GM18517 (cell line): ENCODE measurements around the gene ADPGK.

Experiments used
- ATAC-seq: cut with Tn5 transposase; IDR thresholded peaks from one replicate; pipeline ENCODE4 v1.9.1; 2021; ENCODE audit warnings: mild to moderate bottlenecking, moderate library complexity; ENCODE audit not compliant: unreplicated experiment

ADPGK gene

GRCh38 chr15:72790302-72790910 lies 6.8 kb upstream of the ADPGK start:
- ATAC-seq: no peak

- no peak for ATAC-seq
These were observed 4.0 kb upstream of the ADPGK start for GRCh38 chr15:72787526-72787925.

GRCh38 chr15:72786676-72787345 lies 3.3 kb upstream of the ADPGK start:
- no peak for ATAC-seq

DNA sequence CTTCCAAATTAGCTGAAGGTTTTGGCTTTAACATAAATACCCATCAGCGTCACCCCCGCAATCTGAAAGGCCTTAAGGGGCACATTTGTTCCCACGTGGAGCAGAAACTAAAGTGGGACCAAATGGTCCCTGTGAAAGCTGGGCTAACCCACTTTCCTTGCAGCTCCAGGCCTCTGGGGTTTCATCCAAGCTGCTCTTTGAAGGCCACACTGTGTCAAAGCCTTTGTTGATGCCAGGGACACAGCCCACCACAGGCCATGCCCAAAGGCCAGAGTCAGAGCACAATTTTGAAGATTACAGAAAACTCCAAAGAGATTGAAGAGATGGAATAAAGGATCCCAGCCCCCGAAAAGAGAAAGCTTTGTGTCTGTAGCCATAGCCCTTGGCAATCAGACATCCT lies 2.7 kb upstream of the ADPGK start:
- no peak for ATAC-seq

GRCh38 chr15:72785841-72786240 lies 2.3 kb upstream of the ADPGK start:
- no peak for ATAC-seq

DNA sequence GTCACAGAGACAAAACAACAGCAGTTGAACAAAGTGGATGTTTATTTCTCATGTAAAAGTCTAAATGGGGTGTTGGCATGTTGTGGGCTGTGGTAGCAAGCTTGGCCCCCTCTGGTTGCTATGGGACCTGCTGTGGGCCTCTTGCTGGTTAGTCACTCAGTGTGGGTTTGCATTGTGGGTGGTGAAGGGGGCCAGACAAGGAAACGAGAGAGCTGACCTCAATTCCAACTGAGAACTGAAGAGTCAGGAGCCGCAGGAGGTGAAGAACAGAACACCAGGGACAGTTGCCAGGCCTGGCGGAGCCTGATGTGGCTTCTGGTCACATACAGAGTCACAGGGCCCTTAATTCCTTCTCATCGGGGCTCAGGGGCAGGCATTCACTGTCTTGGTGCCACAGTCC lies 1.9 kb upstream of the ADPGK start:
- no peak for ATAC-seq

GRCh38 chr15:72784456-72784876 lies 908 bp upstream of the ADPGK start:
- ATAC-seq: no peak

- ATAC-seq: peak; percentile 19
These were observed 436 bp downstream of the ADPGK start for GRCh38 chr15:72783004-72783639.

DNA sequence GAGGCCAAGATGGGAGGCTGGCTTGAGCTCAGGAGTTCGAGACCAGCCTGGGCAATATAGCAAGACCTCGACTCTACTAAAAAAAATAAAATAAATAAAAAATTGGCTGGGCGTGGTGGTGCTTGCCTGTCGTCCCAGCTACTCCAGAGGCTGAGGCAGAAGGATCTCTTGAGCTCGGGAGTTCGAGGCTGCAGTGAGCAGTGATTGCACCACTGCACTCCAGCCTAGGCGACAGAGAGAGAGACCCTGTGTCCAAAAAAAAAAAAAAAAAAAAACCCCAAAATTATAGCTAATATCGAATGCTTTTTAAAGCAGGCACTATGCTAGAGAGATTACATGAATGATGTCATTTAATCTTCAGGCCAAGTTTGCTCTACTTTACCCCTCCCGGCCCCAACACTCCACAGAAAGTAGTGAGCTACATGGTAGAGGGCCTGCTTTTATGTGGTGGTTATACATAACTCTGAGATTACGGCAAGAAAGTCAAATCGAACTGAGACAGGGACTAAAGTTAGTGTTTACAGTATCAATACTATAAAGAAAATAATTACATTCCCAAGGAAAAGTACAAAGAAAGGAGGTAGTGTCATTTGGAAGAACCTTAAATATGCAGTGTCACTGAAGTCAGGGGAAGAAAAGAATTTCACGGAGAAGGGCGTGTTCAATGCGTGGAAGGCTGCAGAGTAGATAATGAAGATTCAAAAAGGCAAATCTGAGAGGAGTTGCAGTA lies 1.1 kb downstream of the ADPGK start:
- ATAC-seq: no peak

DNA sequence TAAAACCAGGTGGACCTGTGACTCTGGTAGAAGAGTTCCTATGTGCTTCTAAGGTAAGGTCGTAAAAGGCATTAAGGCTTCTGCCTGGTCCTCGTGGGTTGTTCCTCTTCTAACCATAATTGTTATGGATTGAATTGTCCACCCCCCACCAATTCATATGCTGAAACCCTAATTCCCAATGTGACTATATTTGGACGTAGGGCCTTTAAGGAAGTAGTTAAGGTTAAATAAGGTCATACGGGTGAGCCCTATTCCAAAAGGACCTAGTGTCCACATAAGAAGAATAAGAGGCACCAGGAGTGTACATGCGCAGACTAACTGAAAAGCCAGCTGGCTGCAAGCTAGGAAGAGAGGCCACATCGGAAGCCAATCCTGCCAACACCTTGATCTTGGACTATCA lies 1.9 kb downstream of the ADPGK start:
- ATAC-seq: no peak

GRCh38 chr15:72778796-72779195 lies 4.8 kb downstream of the ADPGK start:
- no peak for ATAC-seq

- ATAC-seq: no peak
These were observed 8.7 kb downstream of the ADPGK start for GRCh38 chr15:72774696-72775383.

GRCh38 chr15:72771329-72771725 lies 12.2 kb downstream of the ADPGK start:
- ATAC-seq: no peak

DNA sequence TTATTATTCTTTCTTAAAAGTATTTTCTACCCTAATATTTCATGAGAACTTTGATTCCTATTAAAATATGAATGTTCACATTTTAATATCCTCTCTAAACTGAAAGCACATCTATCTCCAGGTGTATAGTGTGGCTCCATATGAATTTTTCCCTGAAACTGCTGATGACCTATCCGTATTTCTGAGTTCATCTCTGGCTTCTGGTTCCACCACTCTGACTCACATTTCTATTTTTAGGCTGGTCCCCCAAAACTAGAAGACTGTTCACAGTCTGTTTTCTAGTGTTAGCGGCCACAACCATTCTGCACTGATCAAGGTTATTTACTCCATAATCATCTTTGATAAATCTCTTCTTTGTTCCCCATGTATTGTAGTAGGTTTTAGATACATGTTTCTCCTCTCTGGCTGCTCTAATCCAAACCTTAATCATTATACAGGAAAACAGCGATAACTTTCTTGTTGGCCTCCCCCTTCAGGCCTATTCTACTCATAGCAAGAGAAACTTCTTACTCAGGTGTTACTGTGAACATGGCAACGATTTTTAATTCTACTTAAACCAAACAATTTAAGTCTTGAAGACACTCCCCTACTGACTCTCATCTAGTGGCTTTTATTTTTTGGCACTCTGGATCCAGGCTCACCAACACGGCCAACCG lies 12.8 kb downstream of the ADPGK start:
- ATAC-seq: no peak

DNA sequence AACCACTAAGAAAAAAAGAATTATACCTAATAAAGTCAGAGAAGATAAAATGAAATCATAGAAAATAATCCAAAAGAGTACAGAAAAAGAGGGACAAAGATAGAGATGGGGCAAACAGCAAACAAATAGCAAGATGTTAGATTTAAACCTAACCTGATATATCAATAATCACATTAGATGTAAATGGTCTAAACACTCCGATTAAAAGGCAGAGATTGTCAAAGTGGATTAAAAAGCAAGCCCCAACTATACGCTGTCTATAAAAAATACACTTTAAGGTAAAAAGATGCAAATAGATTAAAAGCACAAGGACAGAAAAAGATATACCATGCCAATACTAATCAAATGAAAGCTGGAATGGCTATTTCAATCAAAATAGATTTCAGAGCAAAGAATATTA lies 16.8 kb downstream of the ADPGK start:
- no peak for ATAC-seq

- no peak for ATAC-seq
These were observed 17.5 kb downstream of the ADPGK start for GRCh38 chr15:72766025-72766424.

DNA sequence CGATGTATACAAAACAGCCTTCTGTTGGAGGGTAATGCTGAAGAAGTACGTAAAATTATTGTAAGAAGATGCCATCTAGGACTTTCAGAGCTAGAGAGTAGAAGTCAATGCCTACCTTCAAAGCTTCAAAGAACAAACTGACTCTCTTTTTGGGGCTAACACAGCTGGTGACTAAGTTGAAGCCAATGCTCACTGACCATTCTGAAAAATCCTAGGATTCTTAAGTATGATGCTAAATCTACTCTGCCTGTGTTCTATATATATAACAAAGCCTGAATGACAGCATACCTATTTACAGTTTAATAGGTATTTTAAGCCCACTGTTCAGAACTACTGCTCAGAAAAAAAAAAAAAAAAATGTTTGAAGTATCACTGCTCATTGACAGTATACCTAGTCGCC lies 18.9 kb downstream of the ADPGK start:
- no peak for ATAC-seq

DNA sequence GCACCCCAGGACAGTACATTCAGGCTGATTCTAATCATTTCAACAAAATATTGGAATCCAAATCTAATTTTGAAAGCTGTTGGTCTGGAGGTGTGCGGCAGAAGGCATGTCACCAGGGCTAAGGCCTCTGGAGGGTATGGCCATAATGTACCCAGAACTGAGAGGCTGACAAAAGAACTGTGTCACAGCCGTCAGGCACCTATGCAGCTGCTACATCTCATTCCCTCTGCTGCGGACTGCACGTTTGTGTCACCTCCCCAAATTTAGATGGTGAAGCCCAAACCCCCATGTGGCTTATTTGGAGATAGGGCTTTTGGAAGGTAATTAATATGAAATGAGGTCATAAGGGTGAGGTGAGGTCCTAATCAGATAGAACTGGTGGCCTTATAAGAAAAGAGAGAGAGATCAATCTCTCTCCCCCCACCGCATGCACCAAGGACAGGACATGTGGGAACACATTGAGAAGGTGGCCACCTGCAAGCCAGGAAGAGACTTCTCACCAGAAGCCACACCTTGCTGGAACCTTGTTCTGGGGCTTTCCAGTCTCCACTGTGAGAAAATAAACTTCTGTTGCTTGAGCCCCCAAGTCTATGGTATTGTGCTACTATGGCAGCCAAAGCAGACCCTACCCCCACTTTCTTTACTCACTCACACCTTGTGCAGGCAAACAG lies 22.8 kb downstream of the ADPGK start:
- no peak for ATAC-seq

GRCh38 chr15:72758182-72758581 lies 25.4 kb downstream of the ADPGK start:
- no peak for ATAC-seq

- no peak for ATAC-seq
These were observed 29.5 kb downstream of the ADPGK start for GRCh38 chr15:72754096-72754495.
